Stimulated activated memory B cell treated with anti-CD40 and anti-IgM and Interleukin-4, amounts not matched to agents 10 μg/mL and 1 μg/mL and 100 μg/mL, for 72 hours (primary cell): ENCODE data around the gene ABCD2.
"Not testable (repeated sequence)": the region's sequence is repeated elsewhere in the genome, so short reads cannot be mapped to it uniquely, and the experiment has no call there.

Source experiments
- ATAC-seq: fragments of 150-1000 bp; cut with Tn5 transposase; 2 replicates; pipeline ENCODE4 v1.10.0; 2021
- H3K27ac Mint-ChIP-seq: one replicate; pipeline ENCODE4 v1.8.0; 2022; ENCODE audit warnings: mild to moderate bottlenecking, mixed read lengths
- H3K27me3 Mint-ChIP-seq: one replicate; pipeline ENCODE4 v1.8.0; 2022; ENCODE audit warnings: mixed read lengths
- H3K36me3 Mint-ChIP-seq: one replicate; pipeline ENCODE4 v1.8.0; 2022; ENCODE audit warnings: mixed read lengths
- H3K4me1 Mint-ChIP-seq: one replicate; pipeline ENCODE4 v1.8.0; 2022; ENCODE audit warnings: mixed read lengths
- H3K4me3 Mint-ChIP-seq: one replicate; pipeline ENCODE4 v1.8.0; 2022; ENCODE audit warnings: mild to moderate bottlenecking, moderate library complexity, mixed read lengths
- H3K9me3 Mint-ChIP-seq: one replicate; pipeline ENCODE4 v1.8.0; 2022; ENCODE audit warnings: mixed read lengths

Gene ABCD2

DNA sequence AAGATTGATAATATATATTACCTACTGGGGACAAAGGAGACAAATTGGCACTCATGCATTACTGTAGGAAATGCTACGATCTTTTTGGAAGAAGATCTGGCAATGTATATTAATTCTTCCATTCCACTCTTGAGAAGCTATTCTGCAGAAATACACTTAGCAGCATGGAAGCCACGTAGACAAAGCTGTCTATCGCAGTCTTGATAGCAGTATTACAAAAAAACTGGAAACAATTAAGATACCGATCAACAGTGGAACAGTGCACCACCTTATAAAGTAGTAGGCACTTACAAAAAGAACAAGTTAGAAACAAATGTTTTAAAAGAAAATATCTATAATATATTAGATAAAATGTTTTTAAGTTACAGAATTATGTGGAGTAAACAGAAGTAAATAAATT lies 87.2 kb downstream of the ABCD2 start:
- Mint-ChIP-seq H3K4me3 (no peak overlapping the region), H3K36me3 (no peaks in the 10 kb centered on the region), H3K4me1 (no peaks in the 10 kb centered on the region), H3K27me3 (no peaks in the 10 kb centered on the region), H3K9me3 (peaks cover 3% of the 10 kb centered on the region), H3K27ac (no peak overlapping the region)
- ATAC-seq, result no peak

GRCh38 chr12:39526974-39527373 lies 92.6 kb downstream of the ABCD2 start:
- H3K27me3 Mint-ChIP-seq, result no peaks in the 10 kb centered on the region
- no peak for ATAC-seq
- H3K4me3 Mint-ChIP-seq, result no peak overlapping the region
- H3K36me3 Mint-ChIP-seq, result no peaks in the 10 kb centered on the region
- peaks cover 16% of the 10 kb centered on the region for H3K9me3 Mint-ChIP-seq
- no peak overlapping the region for H3K27ac Mint-ChIP-seq
- no peaks in the 10 kb centered on the region for H3K4me1 Mint-ChIP-seq

- ATAC-seq, H3K4me3 Mint-ChIP-seq, H3K4me1 Mint-ChIP-seq, H3K27ac Mint-ChIP-seq, H3K27me3 Mint-ChIP-seq, H3K36me3 Mint-ChIP-seq: not testable (repeated sequence)
- H3K9me3 Mint-ChIP-seq, result peaks cover 18% of the 10 kb centered on the region
Measured at GRCh38 chr12:39522167-39522566, 97.4 kb downstream of the ABCD2 start.

DNA sequence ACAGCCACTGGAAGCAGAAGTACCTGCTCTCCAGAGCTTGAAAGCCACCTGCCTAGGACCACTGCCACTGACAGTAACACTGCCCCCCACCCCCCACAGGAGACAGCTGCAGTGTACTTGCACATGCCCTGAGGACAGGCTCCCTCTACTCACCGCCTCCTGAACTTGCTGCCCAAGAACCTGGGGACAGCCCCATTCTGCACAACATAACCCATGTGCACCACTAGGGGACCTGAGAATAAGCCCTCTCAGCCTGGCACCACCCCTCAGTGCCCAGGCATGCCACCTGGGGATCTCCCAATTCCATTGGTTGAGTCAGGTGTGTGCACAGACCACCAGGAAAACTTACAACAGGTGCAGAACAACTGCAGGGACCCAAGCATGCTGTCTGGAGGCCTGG lies 109.6 kb downstream of the ABCD2 start:
- H3K27ac Mint-ChIP-seq, result no peak overlapping the region
- no peaks in the 10 kb centered on the region for H3K4me1 Mint-ChIP-seq
- no peaks in the 10 kb centered on the region for H3K36me3 Mint-ChIP-seq
- H3K9me3 Mint-ChIP-seq, result peaks cover 9% of the 10 kb centered on the region
- ATAC-seq, result no peak
- no peak overlapping the region for H3K4me3 Mint-ChIP-seq
- H3K27me3 Mint-ChIP-seq, result peaks cover 18% of the 10 kb centered on the region

DNA sequence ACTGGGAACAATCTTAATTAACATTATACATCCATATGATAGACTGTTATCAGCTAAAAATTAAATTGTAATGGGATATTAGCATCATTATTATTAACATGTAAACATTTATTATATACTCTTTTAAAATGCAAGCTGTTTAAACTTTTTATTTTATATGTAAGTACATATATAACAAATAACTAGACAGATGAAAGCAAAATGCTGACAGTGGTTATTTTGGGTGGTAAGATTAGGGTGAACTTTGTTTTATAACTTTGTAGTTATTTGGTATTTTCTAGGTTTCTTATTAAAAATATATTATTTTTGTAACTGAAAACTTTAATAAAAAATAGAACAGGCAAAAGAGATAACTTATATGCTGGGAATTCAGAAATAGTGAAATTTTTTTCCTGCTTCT lies 114.0 kb downstream of the ABCD2 start:
- Mint-ChIP-seq H3K27ac (no peak overlapping the region), H3K4me1 (no peaks in the 10 kb centered on the region), H3K36me3 (no peaks in the 10 kb centered on the region), H3K9me3 (no peaks in the 10 kb centered on the region), H3K4me3 (no peak overlapping the region), H3K27me3 (peaks cover 13% of the 10 kb centered on the region)
- no peak for ATAC-seq

GRCh38 chr12:39505023-39505422 lies 114.6 kb downstream of the ABCD2 start:
- H3K4me1 Mint-ChIP-seq, result no peaks in the 10 kb centered on the region
- no peaks in the 10 kb centered on the region for H3K36me3 Mint-ChIP-seq
- no peak overlapping the region for H3K4me3 Mint-ChIP-seq
- H3K9me3 Mint-ChIP-seq, result no peaks in the 10 kb centered on the region
- peaks cover 12% of the 10 kb centered on the region for H3K27me3 Mint-ChIP-seq
- ATAC-seq, result no peak
- H3K27ac Mint-ChIP-seq, result no peak overlapping the region

- no peaks in the 10 kb centered on the region for H3K36me3 Mint-ChIP-seq
- no peak overlapping the region for H3K4me3 Mint-ChIP-seq
- H3K4me1 Mint-ChIP-seq, result no peaks in the 10 kb centered on the region
- no peaks in the 10 kb centered on the region for H3K27me3 Mint-ChIP-seq
- no peak for ATAC-seq
- no peaks in the 10 kb centered on the region for H3K9me3 Mint-ChIP-seq
- H3K27ac Mint-ChIP-seq, result no peak overlapping the region
Measured at GRCh38 chr12:39503439-39503838, 116.2 kb downstream of the ABCD2 start.

- Mint-ChIP-seq H3K9me3 (no peaks in the 10 kb centered on the region), H3K36me3 (no peaks in the 10 kb centered on the region), H3K4me3 (no peak overlapping the region), H3K4me1 (no peaks in the 10 kb centered on the region), H3K27me3 (no peaks in the 10 kb centered on the region), H3K27ac (no peak overlapping the region)
- ATAC-seq, result no peak
Measured at GRCh38 chr12:39502726-39503125, 116.9 kb downstream of the ABCD2 start.
